HuH-7 (cell line): ENCODE data around the gene NAB2.
A peak's percentile ranks its signal among the peaks of the same experiment; 100 is the strongest.

ENCODE experiments used
- DNase-seq: peaks from one replicate; pipeline ENCODE4 v3.0.0; 2011; ENCODE audit warnings: low spot score

Gene NAB2

GRCh38 chr12:57094208-57095160 lies 5.6 kb downstream of the NAB2 start:
- DNase-seq: no peak

GRCh38 chr12:57095440-57095839 lies 6.5 kb downstream of the NAB2 start:
- DNase-seq: no peak

DNA sequence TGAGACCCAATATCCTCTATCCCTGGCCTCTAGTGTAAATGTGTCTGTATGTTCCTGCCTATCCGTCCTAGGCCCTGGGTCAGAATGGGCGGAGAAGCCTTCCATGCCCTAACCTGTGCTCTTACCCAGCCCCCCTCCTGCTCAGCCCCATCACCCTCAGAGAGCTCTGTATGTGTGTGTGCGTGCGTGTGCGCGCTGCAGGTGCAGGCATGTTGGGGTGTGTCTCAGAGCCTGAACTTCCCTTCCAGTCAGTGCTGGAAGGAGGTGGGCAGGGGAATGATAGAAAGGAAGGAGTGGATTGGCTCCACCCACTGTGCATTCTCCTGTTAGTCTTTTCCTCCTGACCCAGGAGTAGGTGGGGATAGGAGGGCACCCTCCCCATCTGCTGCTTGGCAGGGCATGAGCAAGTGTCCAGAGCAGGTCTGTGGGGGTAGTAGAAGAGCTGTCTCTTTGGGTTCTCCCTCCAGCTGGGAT lies 7.2 kb downstream of the NAB2 start:
- DNase-seq: no peak

- no peak for DNase-seq
Observed at GRCh38 chr12:57096748-57097553, 8.0 kb downstream of the NAB2 start.

DNA sequence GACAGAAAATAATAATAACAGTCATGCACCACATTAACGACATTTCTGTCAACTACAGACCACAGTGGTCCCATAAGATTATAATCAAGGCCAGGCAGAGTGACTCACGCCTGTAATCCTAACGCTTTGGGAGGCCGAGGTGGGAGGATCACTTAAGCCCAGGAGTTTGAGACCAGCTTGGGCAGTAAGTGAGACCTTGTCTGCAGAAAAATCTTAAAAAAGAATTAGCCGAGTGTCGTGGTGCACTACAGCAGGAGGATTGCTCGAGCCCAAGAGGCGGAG lies 8.6 kb downstream of the NAB2 start:
- DNase-seq: no peak

GRCh38 chr12:57098546-57098945 lies 9.6 kb downstream of the NAB2 start:
- no peak for DNase-seq

GRCh38 chr12:57099047-57099714 lies 10.3 kb downstream of the NAB2 start:
- no peak for DNase-seq

DNA sequence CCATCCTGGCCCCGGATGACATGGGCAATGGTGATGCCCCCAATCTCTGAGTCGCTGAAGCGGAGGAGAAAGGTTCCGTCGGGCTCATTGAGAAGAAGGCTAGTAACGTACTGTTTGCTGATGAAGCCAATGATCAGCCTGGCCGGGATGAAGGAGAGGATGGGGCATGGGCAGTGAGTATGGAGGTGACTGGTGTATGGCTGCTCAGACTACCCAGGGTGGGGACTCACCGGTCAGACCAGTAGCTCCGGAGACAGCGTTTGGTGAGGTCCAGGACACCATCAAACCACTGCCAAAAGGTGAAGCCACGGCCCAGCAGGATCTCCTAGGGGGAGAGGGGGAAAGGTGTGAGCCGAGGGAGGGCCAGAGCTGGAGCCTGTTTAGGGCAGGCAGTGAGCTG lies 10.9 kb downstream of the NAB2 start:
- no peak for DNase-seq

DNA sequence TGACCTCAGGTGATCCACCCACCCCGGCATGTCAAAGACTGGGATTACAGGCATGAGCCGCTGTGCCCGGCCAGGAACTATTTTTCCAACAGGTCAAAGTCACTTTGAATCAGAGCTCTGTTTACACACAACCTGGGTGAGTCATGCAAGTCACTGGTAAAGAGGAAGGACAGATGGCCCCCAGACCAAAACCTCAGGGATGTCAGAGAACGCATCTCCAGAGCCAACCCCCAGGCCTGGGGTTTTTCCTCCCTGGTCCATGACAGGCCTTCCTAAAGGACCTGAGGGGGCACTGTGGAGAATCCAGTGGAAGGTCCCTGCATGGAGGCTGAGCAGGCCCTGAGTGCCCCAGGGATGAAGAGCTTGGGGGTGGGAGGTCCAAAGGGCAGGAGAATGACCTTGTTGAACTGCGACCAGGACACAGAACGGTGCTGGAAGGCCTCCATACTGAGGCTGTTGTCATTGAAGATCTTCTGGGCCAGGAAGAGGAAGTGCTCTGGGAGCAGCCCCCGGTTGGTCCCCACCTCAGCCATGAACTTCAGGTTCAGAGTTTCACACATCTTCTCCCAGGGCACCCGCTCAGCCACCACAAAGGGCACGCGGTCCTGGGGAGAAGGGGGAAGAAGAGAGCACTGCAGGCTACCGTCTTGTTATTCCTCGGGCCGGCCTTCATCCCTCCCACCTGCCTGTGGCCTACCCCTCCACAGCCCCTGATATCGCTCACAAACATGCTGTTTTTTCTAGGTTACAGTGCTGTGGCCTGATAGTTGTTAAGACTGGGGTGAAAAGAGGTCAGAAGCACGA lies 13.2 kb downstream of the NAB2 start:
- DNase-seq: peak; percentile 78

GRCh38 chr12:57103856-57104255 lies 14.9 kb downstream of the NAB2 start:
- DNase-seq: no peak

- DNase-seq: no peak
Observed at GRCh38 chr12:57104292-57104910, 15.5 kb downstream of the NAB2 start.

GRCh38 chr12:57105011-57105753 lies 16.3 kb downstream of the NAB2 start:
- no peak for DNase-seq

DNA sequence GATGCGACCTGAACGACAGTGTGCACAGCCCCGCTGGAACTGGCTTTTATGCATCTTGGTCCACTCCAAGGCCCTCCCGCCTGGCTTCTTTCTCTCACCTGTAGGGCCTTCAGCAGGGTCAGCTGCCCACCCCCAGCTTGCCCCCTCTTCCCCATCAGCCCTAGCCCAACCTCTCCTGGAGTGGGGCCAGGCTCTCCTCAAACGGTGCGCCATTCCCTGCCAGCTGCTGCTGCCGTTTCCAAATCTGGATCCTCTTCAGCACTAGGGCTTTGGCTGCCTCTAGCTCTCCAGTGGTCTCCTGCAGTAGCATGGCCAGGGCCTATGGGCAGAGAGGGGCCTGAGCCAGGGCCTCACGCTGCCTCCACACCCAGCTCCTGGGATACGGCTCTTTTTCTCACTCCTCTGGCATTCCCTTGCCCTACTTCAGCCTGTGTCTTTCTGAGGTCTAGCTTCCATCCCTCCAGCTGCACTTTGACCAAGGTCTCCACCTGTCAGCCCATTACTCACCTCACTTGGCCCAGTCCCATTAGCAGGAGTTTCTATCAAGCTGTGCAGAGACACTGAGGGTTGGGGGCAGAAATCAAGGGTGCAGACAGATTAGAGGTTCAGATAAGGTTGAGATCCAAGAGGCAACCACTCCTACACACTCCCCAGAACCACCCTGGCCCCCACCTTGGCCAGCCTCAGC lies 17.3 kb downstream of the NAB2 start:
- DNase-seq: no peak

GRCh38 chr12:57107456-57108155 lies 18.7 kb downstream of the NAB2 start:
- DNase-seq: no peak

- DNase-seq: no peak
Observed at GRCh38 chr12:57109207-57110103, 20.5 kb downstream of the NAB2 start.

- DNase-seq: no peak
Observed at GRCh38 chr12:57110104-57111030, 21.5 kb downstream of the NAB2 start.
